BJ (cell line): ENCODE data around the gene HMGCLL1. TPM values are rescaled to one million over a fixed set of nuclear protein-coding genes. Genes with fewer than 3 reads are reported as not detected.

Experiments
- CTCF ChIA-PET: fragments of 350-600 bp; formaldehyde crosslinking; extraction: SDS; loops from one replicate; lab custom pipeline; 2021; ENCODE audit warnings: antibody characterized with exemption, inconsistent platforms; lab: Yijun Ruan, JAX
- POLR2A ChIA-PET: fragments of 300-600 bp; sonication (Branson Sonifier 250); formaldehyde crosslinking; extraction: SDS; loops from one replicate; lab custom pipeline; 2021; ENCODE audit warnings: antibody characterized with exemption; lab: Charles Lee
- DNase-seq: peaks from one replicate; pipeline ENCODE4 v3.0.0-alpha.2; 2011; ENCODE audit warnings: low read depth
- H3K27me3 ChIP-seq: 2 replicates; pipeline ENCODE4 v1.6.0; 2011; ENCODE audit warnings: low read length; ENCODE audit not compliant: control insufficient read depth, insufficient read depth
- H3K36me3 ChIP-seq: 2 replicates; pipeline ENCODE4 v1.5.1; 2011; ENCODE audit warnings: low read length; ENCODE audit not compliant: control insufficient read depth, insufficient read depth
- H3K4me3 ChIP-seq: 2 replicates; pipeline ENCODE4 v1.5.1; 2011; ENCODE audit warnings: low read depth, mild to moderate bottlenecking, control low read depth, low read length
- CTCF ChIP-seq: IDR thresholded peaks from 2 replicates; pipeline ENCODE4 v1.5.1; 2011; ENCODE audit warnings: low read depth, mild to moderate bottlenecking, control low read depth, inconsistent platforms, low read length, moderate library complexity; ENCODE audit not compliant: insufficient read depth
- polyA plus RNA-seq: library from polyadenylated mRNA; depleted of rRNA; stranded (reverse); fragments of >200 nt; gene quantifications from 2 replicates; pipeline ENCODE4 v1.2.3, GENCODE V29; 2011

Gene HMGCLL1
- polyA plus RNA-seq, 1 experiment = not detected

- ChIA-PET CTCF (interaction anchor here (0.6 to 4.6 kb wide), 6 partner anchors 12 to 848 kb away, joined by 3 to 19 read pairs (median 4); no protein-coding TSS in a partner anchor), POLR2A (interaction anchor here (0.6 kb wide), 1 partner anchor 826 kb away, joined by 3 read pairs; no protein-coding TSS in a partner anchor)
- Histone ChIP-seq H3K4me3 (no peak overlapping the region), H3K36me3 (no peaks in the 10 kb centered on the region), H3K27me3 (no peaks in the 10 kb centered on the region)
- no peak for DNase-seq
- no peak for TF ChIP-seq CTCF
Measured at GRCh38 chr6:55443238-55444134, 135.5 kb downstream of the HMGCLL1 start.

- ChIA-PET POLR2A (no interaction called here), CTCF (no interaction called here)
- DNase-seq = no peak
- H3K4me3 ChIP-seq = no peak overlapping the region
- H3K36me3 ChIP-seq = no peaks in the 10 kb centered on the region
- no peak for TF ChIP-seq CTCF
- no peaks in the 10 kb centered on the region for H3K27me3 ChIP-seq
Measured at GRCh38 chr6:55438203-55438602, 140.8 kb downstream of the HMGCLL1 start.

- ChIA-PET POLR2A (no interaction called here), CTCF (no interaction called here)
- Histone ChIP-seq H3K36me3 (no peaks in the 10 kb centered on the region), H3K4me3 (no peak overlapping the region), H3K27me3 (no peaks in the 10 kb centered on the region)
- no peak for TF ChIP-seq CTCF
- no peak for DNase-seq
Measured at GRCh38 chr6:55437141-55437540, 141.9 kb downstream of the HMGCLL1 start.

- H3K27me3 ChIP-seq = no peaks in the 10 kb centered on the region
- POLR2A ChIA-PET = no interaction called here
- CTCF ChIA-PET = no interaction called here
- no peaks in the 10 kb centered on the region for H3K36me3 ChIP-seq
- H3K4me3 ChIP-seq = no peak overlapping the region
- no peak for DNase-seq
- TF ChIP-seq CTCF = no peak
Measured at GRCh38 chr6:55433446-55434130, 145.4 kb downstream of the HMGCLL1 start.

- TF ChIP-seq CTCF = no peak
- Histone ChIP-seq H3K36me3 (no peaks in the 10 kb centered on the region), H3K27me3 (no peaks in the 10 kb centered on the region), H3K4me3 (no peak overlapping the region)
- CTCF ChIA-PET = no interaction called here
- no peak for DNase-seq
- POLR2A ChIA-PET = no interaction called here
Measured at GRCh38 chr6:55423933-55424332, 155.1 kb downstream of the HMGCLL1 start.
